Measurements from ENCODE around the gene POLE2.

Gene POLE2

DNA sequence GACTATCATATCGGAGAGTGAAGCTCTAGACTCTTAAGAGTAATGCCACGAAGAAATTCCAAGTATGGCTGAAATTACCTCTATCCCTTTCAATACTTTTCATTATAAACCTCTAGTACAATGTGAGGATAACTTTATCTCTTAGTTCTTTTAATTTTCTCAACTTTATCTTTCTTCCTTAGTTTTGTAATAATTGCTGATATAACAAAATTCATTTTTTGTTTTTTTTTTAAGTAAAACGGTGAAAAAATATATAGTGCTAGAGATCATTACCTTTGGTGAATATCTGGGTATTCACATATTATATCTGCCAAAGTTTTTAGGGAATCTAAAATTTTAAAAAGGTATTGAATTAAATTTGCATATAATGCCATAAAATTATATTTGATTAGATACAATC is 33.5 kb downstream of the POLE2 start:
- no peak for DNase-seq (ENCODE audit: extremely low read depth, low read depth)
- no peak overlapping the region for H3K4me3 ChIP-seq (replicated peaks; ENCODE audit: low read depth, low read length)
- no peak for TF ChIP-seq CTCF (IDR thresholded peaks at IDR 0.05; ENCODE audit: low read depth, low read length, missing control alignments)

DNA sequence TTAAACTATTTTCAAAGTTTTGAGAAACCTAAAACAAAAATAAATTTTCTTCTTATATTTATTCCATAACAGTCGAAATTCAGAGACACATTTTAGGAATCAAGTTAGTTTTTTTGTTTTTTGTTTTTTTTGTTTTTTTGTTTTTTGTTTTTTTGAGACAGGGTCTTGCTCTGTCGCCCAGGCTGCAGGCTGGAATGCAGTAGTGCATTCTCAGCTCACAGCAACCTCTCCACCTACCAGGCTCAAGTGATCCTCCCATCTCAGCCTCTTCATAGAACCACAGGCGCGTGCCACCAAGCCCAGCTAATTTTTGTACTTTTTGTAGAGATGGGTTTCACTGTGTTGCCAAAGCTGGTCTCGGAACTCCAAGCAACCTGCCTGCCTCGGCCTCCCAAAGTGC is 34.5 kb downstream of the POLE2 start:
- no peak overlapping the region for H3K4me3 ChIP-seq (replicated peaks; ENCODE audit: low read depth, low read length)
- no peak for TF ChIP-seq CTCF (IDR thresholded peaks at IDR 0.05; ENCODE audit: low read depth, low read length, missing control alignments)
- no peak for DNase-seq (ENCODE audit: extremely low read depth, low read depth)

GRCh38 chr14:49642163-49642562 is 45.9 kb downstream of the POLE2 start:
- DNase-seq (ENCODE audit: extremely low read depth, low read depth) = no peak
- TF ChIP-seq CTCF (IDR thresholded peaks at IDR 0.05; ENCODE audit: low read depth, low read length, missing control alignments) = no peak
- no peak overlapping the region for H3K4me3 ChIP-seq (replicated peaks; ENCODE audit: low read depth, low read length)

- H3K4me3 ChIP-seq (replicated peaks; ENCODE audit: low read depth, low read length) = no peak overlapping the region
- DNase-seq (ENCODE audit: extremely low read depth, low read depth) = no peak
- TF ChIP-seq CTCF (IDR thresholded peaks at IDR 0.05; ENCODE audit: low read depth, low read length, missing control alignments) = no peak
Observed at GRCh38 chr14:49641697-49642129, 46.3 kb downstream of the POLE2 start.

- H3K4me3 ChIP-seq (replicated peaks; ENCODE audit: low read depth, low read length) = no peak overlapping the region
- no peak for TF ChIP-seq CTCF (IDR thresholded peaks at IDR 0.05; ENCODE audit: low read depth, low read length, missing control alignments)
- no peak for DNase-seq (ENCODE audit: extremely low read depth, low read depth)
Observed at GRCh38 chr14:49640540-49641417, 47.2 kb downstream of the POLE2 start.

DNA sequence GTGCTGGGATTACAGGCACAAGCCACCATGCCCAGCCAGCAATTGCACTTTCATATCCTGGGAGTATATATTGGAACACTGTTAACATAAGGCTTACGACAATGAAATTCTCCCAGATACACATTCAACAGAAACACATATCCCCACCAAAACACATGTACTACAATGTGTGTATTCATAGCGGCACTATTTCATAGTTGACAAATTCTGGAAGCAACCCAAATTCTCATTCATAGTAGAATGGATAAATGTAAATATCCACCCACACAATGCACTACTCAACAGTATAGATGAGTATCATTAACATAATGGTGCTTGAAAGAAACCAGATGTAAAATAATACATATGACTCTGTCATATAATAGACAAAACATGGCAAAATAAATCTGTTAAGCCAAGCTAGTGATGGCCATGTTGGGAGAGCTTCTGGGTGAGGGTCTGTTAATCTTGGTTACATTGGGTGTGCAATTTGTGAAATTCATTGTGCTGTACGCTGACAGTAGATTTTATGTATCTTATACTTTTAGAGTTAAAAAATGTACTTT is 50.4 kb downstream of the POLE2 start:
- no peak for DNase-seq (ENCODE audit: extremely low read depth, low read depth)
- TF ChIP-seq CTCF (IDR thresholded peaks at IDR 0.05; ENCODE audit: low read depth, low read length, missing control alignments) = no peak
- no peak overlapping the region for H3K4me3 ChIP-seq (replicated peaks; ENCODE audit: low read depth, low read length)

Data from HFF-Myc (cell line).